K562 (cell line): Measurements from ENCODE around the gene SULT2B1. TPM values are rescaled to one million over a fixed set of nuclear protein-coding genes. Genes with fewer than 3 reads are reported as not detected.
A peak's percentile ranks its signal among the peaks of the same experiment; 100 is the strongest.

Source experiments
- ATAC-seq: fragments of 200-7000 bp; cut with Tn5 transposase; 3 replicates; pipeline ENCODE4 v1.9.1; 2020; ENCODE audit warnings: moderate library complexity
- BruUV-seq: library from RNA; stranded (reverse); fragments of 400-500 nt; replicated peaks from 2 replicates; lab custom pipeline; 2021; lab: Mats Ljungman, UMichigan
- CTCF ChIA-PET: fragments of 300-600 bp; formaldehyde crosslinking; extraction: SDS; loops from one replicate; lab custom pipeline; 2021; ENCODE audit warnings: low intra/inter-chr PET ratio; lab: Yijun Ruan, JAX
- POLR2A ChIA-PET: fragments of 300-600, 350-650 bp; sonication (Branson Sonifier 250); formaldehyde crosslinking; extraction: SDS; loops from one replicate; lab custom pipeline; 2021; ENCODE audit warnings: antibody characterized with exemption, inconsistent platforms; lab: Yijun Ruan, JAX
- DNase-seq, 4 experiments: peaks; one replicate each; pipeline versions ENCODE4 v3.0.0 to v3.0.0-alpha.2; 2011 to 2018; ENCODE audit warnings: low spot score in 3 of 4, mixed read lengths in 3 of 4; ENCODE audit errors: extremely low read depth in 1 of 4
- FAIRE-seq: peaks from 2 replicates; lab custom pipeline; 2011; peaks lifted over from hg19 to GRCh38; lab: Jason Lieb, UNC
- H2AFZ ChIP-seq: 2 replicates; pipeline ENCODE4 v1.6.0; 2011; ENCODE audit warnings: low read depth, low read length, control low read depth, inconsistent platforms
- H3K27ac ChIP-seq: fragments of 200-600 bp; 3 replicates; pipeline ENCODE4 v1.8.0; 2011; ENCODE audit warnings: low read depth, mild to moderate bottlenecking, control low read depth, inconsistent platforms, low read length, moderate library complexity, mixed read lengths; ENCODE audit errors: extremely low read depth
- H3K27me3 ChIP-seq, 2 experiments: fragments of 300-600 bp in 1 of 2; 2 replicates in 1 of 2; 3 replicates in 1 of 2; pipeline versions ENCODE4 v1.6.0 to v1.8.0; 2011; ENCODE audit warnings: inconsistent platforms in 2 of 2, low read length in 2 of 2, mild to moderate bottlenecking in 1 of 2, mixed read lengths in 1 of 2, moderate library complexity in 1 of 2; ENCODE audit not compliant: control insufficient read depth in 2 of 2, insufficient read depth in 2 of 2
- H3K36me3 ChIP-seq: fragments of 300-600 bp; 3 replicates; pipeline ENCODE4 v1.8.0; 2011; ENCODE audit warnings: mild to moderate bottlenecking, low read length, inconsistent platforms; ENCODE audit not compliant: control insufficient read depth, insufficient read depth
- H3K4me1 ChIP-seq, 2 experiments: fragments of 200-600 bp in 1 of 2; replicated peaks in 1 of 2; 2 replicates in 1 of 2; 3 replicates in 1 of 2; pipeline versions ENCODE4 v1.5.1 to v1.8.0; 2011; ENCODE audit warnings: inconsistent platforms in 2 of 2, low read length in 2 of 2, mild to moderate bottlenecking in 1 of 2, mixed read lengths in 1 of 2, moderate library complexity in 1 of 2; ENCODE audit not compliant: control insufficient read depth in 2 of 2, insufficient read depth in 2 of 2
- H3K4me2 ChIP-seq: 2 replicates; pipeline ENCODE4 v1.6.1; 2011; ENCODE audit warnings: low read length, control low read depth, inconsistent platforms, mixed read lengths; ENCODE audit not compliant: insufficient read depth
- H3K4me3 ChIP-seq: fragments of 200-600 bp; sonication (generic), shearing (Covaris generic); 2 replicates; pipeline ENCODE4 v1.5.1; 2016; ENCODE audit warnings: control low read depth, inconsistent platforms
- H3K79me2 ChIP-seq: fragments of 200-600 bp; 3 replicates; pipeline ENCODE4 v1.8.0; 2011; ENCODE audit warnings: low read length, inconsistent platforms; ENCODE audit not compliant: control insufficient read depth, insufficient read depth
- H3K9ac ChIP-seq, 2 experiments: 2 replicates each; pipeline versions ENCODE4 v1.6.0 to v1.6.1; 2011; ENCODE audit warnings: low read depth in 2 of 2, low read length in 2 of 2, control low read depth in 1 of 2, inconsistent platforms in 1 of 2, mild to moderate bottlenecking in 1 of 2, mixed read lengths in 1 of 2; ENCODE audit not compliant: insufficient read depth in 1 of 2
- H3K9me1 ChIP-seq: one replicate; pipeline ENCODE4 v1.6.0; 2011; ENCODE audit warnings: inconsistent platforms, mild to moderate bottlenecking, low read length, moderate library complexity; ENCODE audit not compliant: control insufficient read depth, insufficient read depth
- H3K9me3 ChIP-seq: replicated peaks from 2 replicates; pipeline ENCODE4 v1.5.1; 2011; ENCODE audit warnings: low read depth, low read length, inconsistent platforms; ENCODE audit not compliant: control insufficient read depth, insufficient read depth
- H4K20me1 ChIP-seq: replicated peaks from 2 replicates; pipeline ENCODE4 v1.6.1; 2011; ENCODE audit warnings: low read length, inconsistent platforms, mixed read lengths; ENCODE audit not compliant: control insufficient read depth, insufficient read depth
- CCNT2 ChIP-seq: IDR thresholded peaks from 2 replicates; pipeline ENCODE4 v1.6.1; 2011; ENCODE audit warnings: borderline replicate concordance, low read depth, mild to moderate bottlenecking, moderate library complexity, mixed read lengths, low read length; ENCODE audit not compliant: insufficient read length; ENCODE audit errors: extremely low read depth
- DNMT1 ChIP-seq: fragments of 450-650 bp; IDR thresholded peaks from 2 replicates; pipeline ENCODE4 v1.6.1; 2016; ENCODE audit warnings: antibody characterized with exemption, mild to moderate bottlenecking
- ESRRA ChIP-seq: fragments of 450-650 bp; IDR thresholded peaks from 2 replicates; pipeline ENCODE4 v1.6.1; 2014; ENCODE audit warnings: low read depth, mild to moderate bottlenecking, moderate library complexity, borderline replicate concordance
- FOXP1 ChIP-seq: sonication (generic); formaldehyde crosslinking; IDR thresholded peaks from 2 replicates; pipeline ENCODE4 v1.8.0; 2022; ENCODE audit warnings: mild to moderate bottlenecking, missing genetic modification reagents
- GABPA ChIP-seq: fragments of 200-800 bp; sonication (Bioruptor generic); conservative IDR thresholded peaks from 2 replicates; pipeline ENCODE4 v1.6.1; 2016; ENCODE audit warnings: low read depth, missing genetic modification characterization, missing compliant biosample characterization
- NFYB ChIP-seq: IDR thresholded peaks from 2 replicates; pipeline ENCODE4 v1.6.1; 2011; ENCODE audit warnings: mild to moderate bottlenecking, moderate library complexity; ENCODE audit not compliant: insufficient read length; ENCODE audit errors: extremely low read depth
- PHB ChIP-seq: fragments of 250-450 bp; sonication (Bioruptor Pico); IDR thresholded peaks from 2 replicates; pipeline ENCODE4 v1.5.0; 2021
- RFX5 ChIP-seq: IDR thresholded peaks from 2 replicates; pipeline ENCODE4 v1.6.1; 2011; ENCODE audit warnings: low read depth, mild to moderate bottlenecking, improper control_type of control experiment, low read length
- RHOXF2B ChIP-seq: fragments of 250-450 bp; sonication (Bioruptor Pico); conservative IDR thresholded peaks from 2 replicates; pipeline ENCODE4 v1.5.1; 2021
- SLC30A9 ChIP-seq: fragments of 250-450 bp; sonication (Bioruptor Pico); IDR thresholded peaks from 2 replicates; pipeline ENCODE4 v1.8.0; 2022; ENCODE audit warnings: mild to moderate bottlenecking, moderate library complexity
- TAF9B ChIP-seq: fragments of 450-650 bp; IDR thresholded peaks from 2 replicates; pipeline ENCODE4 v1.6.1; 2018; ENCODE audit warnings: mild to moderate bottlenecking; ENCODE audit not compliant: partially characterized antibody
- TOE1 ChIP-seq, 2 experiments: fragments of 450-650 bp in 1 of 2; sonication (generic) in 1 of 2; formaldehyde crosslinking in 1 of 2; IDR thresholded peaks; 2 replicates each; pipeline versions ENCODE4 v1.7.1 to v1.8.0; 2016 to 2022; ENCODE audit warnings: borderline replicate concordance in 2 of 2, mild to moderate bottlenecking in 2 of 2, antibody characterized with exemption in 1 of 2, inconsistent platforms in 1 of 2, low read depth in 1 of 2, missing genetic modification reagents in 1 of 2, moderate library complexity in 1 of 2
- ZNF436 ChIP-seq: fragments of 250-450, 450-650 bp; sonication (Bioruptor Pico); formaldehyde crosslinking; IDR thresholded peaks from 2 replicates; pipeline ENCODE4 v1.7.0; 2020; ENCODE audit warnings: mild to moderate bottlenecking
- ZNF76 ChIP-seq: fragments of 250-450 bp; sonication (Bioruptor Pico); IDR thresholded peaks from 2 replicates; pipeline ENCODE4 v1.4.0; 2020; ENCODE audit warnings: mild to moderate bottlenecking, moderate library complexity, borderline replicate concordance
- ZNF79 ChIP-seq: fragments of 250-450 bp; sonication (Bioruptor Pico); IDR thresholded peaks from 2 replicates; pipeline ENCODE4 v1.4.0; 2020; ENCODE audit warnings: low read depth, mild to moderate bottlenecking, moderate library complexity
- WGBS: fragments of 100-300 bp; shearing (Covaris generic); methylation state at CpG from one replicate; pipeline ENCODE4 v1.1.6; 2016; ENCODE audit warnings: low coverage, mixed read lengths; ENCODE audit not compliant: insufficient coverage; ENCODE audit errors: missing lambda C conversion rate; 5-methylcytosine and 5-hydroxymethylcytosine counted together
- in situ Hi-C: fragments of 300-500 bp; cut with MboI; formaldehyde crosslinking; loops from 4 replicates; pipeline ENCODE4 v1.15.0; 2018; ENCODE audit warnings: inconsistent platforms, mixed read lengths
- intact Hi-C: fragments of 100-400 bp; cut with micrococcal nuclease; formaldehyde crosslinking; loops from 2 replicates; pipeline ENCODE4 v1.14.2; 2022
- polyA plus RNA-seq, 8 experiments: library from polyadenylated mRNA; depleted of rRNA in 4 of 8; stranded (reverse) in 5 of 8; unstranded in 3 of 8; fragments of >200 nt; fragmentation: Nextera tagmentation in 2 of 8; fragmentation: Illumina TruSeq in 1 of 8; extraction: Ambion mirVana in 2 of 8; extraction: Trizol in 1 of 8; gene quantifications; 2 replicates each; pipeline versions ENCODE4 v1.2.1 to v1.2.3, GENCODE V29; 2011 to 2014; ENCODE audit warnings: inconsistent platforms in 1 of 8, missing spikeins in 1 of 8
- total RNA-seq, 7 experiments: library from RNA; depleted of rRNA in 6 of 7; stranded (reverse); fragments of >200 nt in 6 of 7; fragmentation: Illumina TruSeq in 2 of 7; extraction: Trizol in 2 of 7; gene quantifications; 2 replicates each; pipeline versions ENCODE4 v1.2.1 to v1.2.3, GENCODE V29; 2011 to 2021; ENCODE audit warnings: low replicate concordance in 1 of 7
- TF ChIP-seq, protein P1 (sequence below): IDR thresholded peaks from 2 replicates; pipeline ENCODE4 v1.6.1; 2011; ENCODE audit warnings: borderline replicate concordance, low read depth, mild to moderate bottlenecking, moderate library complexity, low read length; ENCODE audit not compliant: insufficient read depth, poor library complexity, severe bottlenecking
- TF ChIP-seq, protein P2 (sequence below), 2 experiments: fragments of 250-450 bp in 1 of 2; fragments of 450-650 bp in 1 of 2; sonication (Bioruptor Pico) in 1 of 2; IDR thresholded peaks; 2 replicates each; pipeline versions ENCODE4 v1.6.1 to v1.8.0; 2016 to 2021; ENCODE audit warnings: mild to moderate bottlenecking in 2 of 2, moderate library complexity in 2 of 2, missing compliant biosample characterization in 1 of 2, missing genetic modification characterization in 1 of 2
- TF ChIP-seq, protein P3 (sequence below): fragments of 250-450 bp; sonication (Bioruptor Pico); IDR thresholded peaks from 2 replicates; pipeline ENCODE4 v1.8.0; 2021; ENCODE audit warnings: mild to moderate bottlenecking, moderate library complexity

Gene SULT2B1
- total and polyA plus RNA-seq, 9 of the 15 experiments (the other 6 are each of a cell fraction or from before 2014, with no cell fraction given), result 0.09 to 0.62 (median 0.22) TPM; not detected in 2

DNA sequence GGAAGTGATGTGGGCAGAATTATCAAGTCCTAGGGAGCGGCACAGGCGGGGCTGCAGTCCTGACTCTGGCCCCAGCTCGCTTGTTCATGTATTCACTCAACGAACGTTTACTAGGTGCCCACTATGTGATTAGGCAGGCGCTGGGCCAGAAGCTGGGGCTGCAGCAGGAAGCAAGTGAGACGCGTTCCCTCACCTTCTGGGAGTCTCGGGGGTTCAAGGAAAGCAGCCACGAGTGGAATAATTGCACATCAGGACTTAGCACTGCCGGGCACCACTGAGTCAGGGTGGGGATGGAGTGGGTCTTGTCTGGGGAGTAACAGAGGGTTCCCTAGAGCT is 37.9 kb upstream of the SULT2B1 start (continued):
- TF ChIP-seq, protein P1, sequence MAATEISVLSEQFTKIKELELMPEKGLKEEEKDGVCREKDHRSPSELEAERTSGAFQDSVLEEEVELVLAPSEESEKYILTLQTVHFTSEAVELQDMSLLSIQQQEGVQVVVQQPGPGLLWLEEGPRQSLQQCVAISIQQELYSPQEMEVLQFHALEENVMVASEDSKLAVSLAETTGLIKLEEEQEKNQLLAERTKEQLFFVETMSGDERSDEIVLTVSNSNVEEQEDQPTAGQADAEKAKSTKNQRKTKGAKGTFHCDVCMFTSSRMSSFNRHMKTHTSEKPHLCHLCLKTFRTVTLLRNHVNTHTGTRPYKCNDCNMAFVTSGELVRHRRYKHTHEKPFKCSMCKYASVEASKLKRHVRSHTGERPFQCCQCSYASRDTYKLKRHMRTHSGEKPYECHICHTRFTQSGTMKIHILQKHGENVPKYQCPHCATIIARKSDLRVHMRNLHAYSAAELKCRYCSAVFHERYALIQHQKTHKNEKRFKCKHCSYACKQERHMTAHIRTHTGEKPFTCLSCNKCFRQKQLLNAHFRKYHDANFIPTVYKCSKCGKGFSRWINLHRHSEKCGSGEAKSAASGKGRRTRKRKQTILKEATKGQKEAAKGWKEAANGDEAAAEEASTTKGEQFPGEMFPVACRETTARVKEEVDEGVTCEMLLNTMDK, result no peak
- no peak for TF ChIP-seq CCNT2
- TF ChIP-seq PHB (CRISPR knock-in tag), result no peak

DNA sequence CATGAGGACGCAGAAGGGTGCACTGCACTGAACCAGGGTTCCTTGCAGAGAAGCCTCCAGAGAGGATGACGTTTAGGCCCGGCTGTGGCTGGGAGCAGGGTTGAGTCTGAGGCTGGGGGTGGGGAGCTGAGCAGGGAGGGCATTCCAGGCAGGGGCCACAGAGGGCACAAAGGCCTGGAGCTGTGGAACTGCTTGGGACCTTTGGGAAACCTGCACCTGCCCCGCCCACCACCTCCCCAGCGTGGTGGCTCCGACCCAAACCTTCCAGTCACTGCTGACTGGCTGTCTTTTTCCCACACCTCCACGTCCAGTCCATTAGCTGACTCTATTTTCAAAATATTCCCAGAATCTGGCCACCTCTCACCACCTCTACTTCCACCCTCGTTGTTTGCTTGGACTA is 35.4 kb upstream of the SULT2B1 start:
- Histone ChIP-seq H3K27ac (no peak overlapping the region), H3K79me2 (no peaks in the 10 kb centered on the region), H3K4me2 (no peak overlapping the region), H3K36me3 (no peaks in the 10 kb centered on the region), H3K27me3 (peaks cover 2 to 8% of the 10 kb centered on the region in 2 experiments; a peak in 3 of 5 replicates), H2AFZ (peak overlapping the region; percentile 47), H3K9ac (peak overlapping the region in 1 of 2 experiments; percentile 6; a peak in 2 of 4 replicates), H3K4me1 (peaks cover 0 to 26% of the 10 kb centered on the region in 2 experiments; a peak in 3 of 5 replicates), H4K20me1 (no peaks in the 10 kb centered on the region), H3K9me1 (no peaks in the 10 kb centered on the region), H3K9me3 (no peaks in the 10 kb centered on the region), H3K4me3 (no peak overlapping the region)
- FAIRE-seq (no peak), ATAC-seq (no peak), DNase-seq (no peak)
- ChIA-PET CTCF (no interaction called here), POLR2A (interaction anchor here (0.7 kb wide), 1 partner anchor 13 kb away, joined by 5 read pairs; no protein-coding TSS in a partner anchor)
- intact Hi-C loops, result no loop called here
- BruUV-seq, result no TSS peak
- 33% methylated on average over 8 of the region's 8 CpGs for WGBS
- in situ Hi-C loops, result no loop called here
- no peak for TF ChIP-seq ZNF76 (CRISPR knock-in tag)
- TF ChIP-seq ESRRA, result no peak
- TF ChIP-seq RHOXF2B (CRISPR knock-in tag), result no peak
- TF ChIP-seq GABPA (tag), result no peak
- TF ChIP-seq ZNF436 (CRISPR knock-in tag), result no peak
- no peak for TF ChIP-seq NFYB
- TF ChIP-seq TOE1 (IDR thresholded peaks at IDR 0.05; ENCODE audit: borderline replicate concordance), result no peak
- TF ChIP-seq TOE1 (CRISPR knock-in tag; IDR thresholded peaks at IDR 0.05; ENCODE audit: borderline replicate concordance, low read depth), result no peak
- TF ChIP-seq SLC30A9 (CRISPR knock-in tag), result no peak
- TF ChIP-seq, protein P2, sequence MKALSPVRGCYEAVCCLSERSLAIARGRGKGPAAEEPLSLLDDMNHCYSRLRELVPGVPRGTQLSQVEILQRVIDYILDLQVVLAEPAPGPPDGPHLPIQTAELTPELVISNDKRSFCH (CRISPR knock-in tag; IDR thresholded peaks at IDR 0.05), result no peak
- TF ChIP-seq, protein P2 (tag; IDR thresholded peaks at IDR 0.05), result no peak
- no peak for TF ChIP-seq FOXP1 (CRISPR knock-in tag)
- TF ChIP-seq DNMT1, result no peak
- TF ChIP-seq TAF9B, result no peak
- no peak for TF ChIP-seq ZNF79 (CRISPR knock-in tag)
- no peak for TF ChIP-seq RFX5
- TF ChIP-seq, protein P3, sequence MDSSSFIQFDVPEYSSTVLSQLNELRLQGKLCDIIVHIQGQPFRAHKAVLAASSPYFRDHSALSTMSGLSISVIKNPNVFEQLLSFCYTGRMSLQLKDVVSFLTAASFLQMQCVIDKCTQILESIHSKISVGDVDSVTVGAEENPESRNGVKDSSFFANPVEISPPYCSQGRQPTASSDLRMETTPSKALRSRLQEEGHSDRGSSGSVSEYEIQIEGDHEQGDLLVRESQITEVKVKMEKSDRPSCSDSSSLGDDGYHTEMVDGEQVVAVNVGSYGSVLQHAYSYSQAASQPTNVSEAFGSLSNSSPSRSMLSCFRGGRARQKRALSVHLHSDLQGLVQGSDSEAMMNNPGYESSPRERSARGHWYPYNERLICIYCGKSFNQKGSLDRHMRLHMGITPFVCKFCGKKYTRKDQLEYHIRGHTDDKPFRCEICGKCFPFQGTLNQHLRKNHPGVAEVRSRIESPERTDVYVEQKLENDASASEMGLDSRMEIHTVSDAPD (CRISPR knock-in tag), result no peak
